Breast epithelium (tissue), 3 donors: ENCODE results near the gene PARVB.

ENCODE experiments used
- CTCF ChIP-seq, 3 donors: fragments of 450-650 bp; IDR thresholded peaks; one replicate each; pipeline ENCODE4 v1.5.1; 2016 to 2017; ENCODE audit warnings: antibody characterized with exemption in 3 of 3, mild to moderate bottlenecking in 3 of 3, moderate library complexity in 3 of 3
- POLR2A ChIP-seq: fragments of 450-650 bp; IDR thresholded peaks from one replicate; pipeline ENCODE4 v1.6.1; 2016; ENCODE audit warnings: antibody characterized with exemption, mild to moderate bottlenecking, moderate library complexity

GRCh38 chr22:44097263-44098020 lies 73.3 kb downstream of the PARVB start:
- TF ChIP-seq CTCF (IDR thresholded peaks at IDR 0.05) (no peak), POLR2A (no peak)
